HepG2 (cell line): ENCODE results near the gene ICE1. TPM values are rescaled to one million over a fixed set of nuclear protein-coding genes. Genes with fewer than 3 reads are reported as not detected.

ENCODE experiments used
- ATAC-seq: fragments of 200-7000 bp; cut with Tn5 transposase; 3 replicates; pipeline ENCODE4 v1.9.1; 2020; ENCODE audit warnings: mild to moderate bottlenecking, moderate library complexity
- BruUV-seq: library from RNA; stranded (reverse); fragments of 400-500 nt; replicated peaks from 2 replicates; lab custom pipeline; 2021; lab: Mats Ljungman, UMichigan
- CTCF ChIA-PET: fragments of 300-600 bp; formaldehyde crosslinking; extraction: SDS; loops from one replicate; lab custom pipeline; 2021; ENCODE audit warnings: low total read pairs, inconsistent platforms, low intra/inter-chr PET ratio; lab: Yijun Ruan, JAX
- POLR2A ChIA-PET: fragments of 350-600 bp; sonication (Branson Sonifier 250); formaldehyde crosslinking; loops from one replicate; lab custom pipeline; 2020; ENCODE audit warnings: antibody characterized with exemption, inconsistent platforms; lab: Yijun Ruan, JAX
- DNase-seq: peaks from one replicate; pipeline ENCODE4 v3.0.0-alpha.2; 2015; ENCODE audit warnings: low spot score
- FAIRE-seq: peaks from 3 replicates; lab custom pipeline; 2011; peaks lifted over from hg19 to GRCh38; lab: Jason Lieb, UNC
- H2AFZ ChIP-seq: one replicate; pipeline ENCODE4 v1.6.1; 2011; ENCODE audit warnings: low read length, inconsistent platforms
- H3K27ac ChIP-seq: fragments of 300-600 bp; 3 replicates; pipeline ENCODE4 v1.8.0; 2011; ENCODE audit warnings: mixed run types, mild to moderate bottlenecking, mixed read lengths, low read length, inconsistent platforms; ENCODE audit not compliant: insufficient read depth; ENCODE audit errors: extremely low read length
- H3K27me3 ChIP-seq, 2 experiments: fragments of 200-600 bp in 1 of 2; 2 replicates in 1 of 2; 3 replicates in 1 of 2; pipeline versions ENCODE4 v1.6.0 to v1.8.0; 2011; ENCODE audit warnings: low read length in 2 of 2, mild to moderate bottlenecking in 2 of 2, moderate library complexity in 2 of 2, inconsistent platforms in 1 of 2; ENCODE audit not compliant: insufficient read depth in 2 of 2, control insufficient read depth in 1 of 2
- H3K36me3 ChIP-seq, 2 experiments: fragments of 200-600 bp in 1 of 2; replicated peaks in 1 of 2; 2 replicates in 1 of 2; 3 replicates in 1 of 2; pipeline versions ENCODE4 v1.5.1 to v1.8.0; 2011; ENCODE audit warnings: low read length in 2 of 2, inconsistent platforms in 1 of 2; ENCODE audit not compliant: insufficient read depth in 2 of 2, control insufficient read depth in 1 of 2
- H3K4me1 ChIP-seq: 2 replicates; pipeline ENCODE4 v1.5.1; 2012; ENCODE audit warnings: low read length, inconsistent platforms; ENCODE audit not compliant: insufficient read depth
- H3K4me2 ChIP-seq: 2 replicates; pipeline ENCODE4 v1.6.0; 2011; ENCODE audit warnings: low read depth, low read length, inconsistent platforms
- H3K4me3 ChIP-seq, 3 experiments: fragments of 200-600 bp in 1 of 3; sonication (generic), shearing (Covaris generic) in 1 of 3; replicated peaks in 1 of 3; 2 replicates each; pipeline ENCODE4 v1.5.1; 2011 to 2016; ENCODE audit warnings: low read length in 3 of 3, inconsistent platforms in 2 of 3, low read depth in 2 of 3, mild to moderate bottlenecking in 2 of 3, control low read depth in 1 of 3, mixed read lengths in 1 of 3; ENCODE audit not compliant: insufficient read depth in 1 of 3
- H3K79me2 ChIP-seq: one replicate; pipeline ENCODE4 v1.6.1; 2011; ENCODE audit warnings: low read length, inconsistent platforms; ENCODE audit not compliant: insufficient read depth
- H3K9ac ChIP-seq: 2 replicates; pipeline ENCODE4 v1.6.0; 2011; ENCODE audit warnings: mild to moderate bottlenecking, low read depth, low read length, inconsistent platforms; ENCODE audit not compliant: insufficient read depth
- H3K9me3 ChIP-seq: 2 replicates; pipeline ENCODE4 v1.5.1; 2012; ENCODE audit warnings: mild to moderate bottlenecking, low read length
- H4K20me1 ChIP-seq: 2 replicates; pipeline ENCODE4 v1.6.0; 2011; ENCODE audit warnings: inconsistent platforms, mild to moderate bottlenecking, low read length, moderate library complexity; ENCODE audit not compliant: insufficient read depth
- ASH2L ChIP-seq: fragments of 300-600, 200-600 bp; sonication (generic); IDR thresholded peaks from 2 replicates; pipeline ENCODE4 v1.7.0; 2017; ENCODE audit warnings: low read depth, mild to moderate bottlenecking, moderate library complexity, mixed read lengths, low read length; ENCODE audit not compliant: insufficient read length
- CERS6 ChIP-seq: sonication (generic); formaldehyde crosslinking; IDR thresholded peaks from 2 replicates; pipeline ENCODE4 v1.5.0; 2020; ENCODE audit warnings: missing genetic modification reagents
- KLF15 ChIP-seq: sonication (generic); formaldehyde crosslinking; IDR thresholded peaks from 2 replicates; pipeline ENCODE4 v1.8.1; 2023; ENCODE audit warnings: borderline replicate concordance, mild to moderate bottlenecking, inconsistent platforms, missing genetic modification reagents, mixed read lengths
- MYC ChIP-seq: sonication (generic); formaldehyde crosslinking; IDR thresholded peaks from 2 replicates; pipeline ENCODE4 v1.9.0; 2021; ENCODE audit warnings: missing genetic modification reagents, borderline replicate concordance
- PHF8 ChIP-seq: sonication (generic); formaldehyde crosslinking; IDR thresholded peaks from 2 replicates; pipeline ENCODE4 v1.5.0; 2020; ENCODE audit warnings: missing genetic modification reagents
- PRMT3 ChIP-seq: sonication (generic); formaldehyde crosslinking; IDR thresholded peaks from 2 replicates; pipeline ENCODE4 v1.8.1; 2022; ENCODE audit warnings: low read depth, mild to moderate bottlenecking, moderate library complexity, missing genetic modification reagents, borderline replicate concordance
- RNF2 ChIP-seq: fragments of 450-650 bp; conservative IDR thresholded peaks from 2 replicates; pipeline ENCODE4 v1.6.1; 2016; ENCODE audit warnings: low read depth
- SP140L ChIP-seq: sonication (generic); formaldehyde crosslinking; IDR thresholded peaks from 2 replicates; pipeline ENCODE4 v1.4.0; 2020; ENCODE audit warnings: missing genetic modification reagents, borderline replicate concordance
- ZMYM4 ChIP-seq: sonication (generic); formaldehyde crosslinking; IDR thresholded peaks from 2 replicates; pipeline ENCODE4 v1.8.1; 2023; ENCODE audit warnings: mild to moderate bottlenecking, missing genetic modification reagents
- ZNF3 ChIP-seq: IDR thresholded peaks from 2 replicates; pipeline ENCODE4 v1.7.0; 2017; ENCODE audit warnings: inconsistent platforms
- ZNF550 ChIP-seq: sonication (generic); formaldehyde crosslinking; IDR thresholded peaks from 2 replicates; pipeline ENCODE4 v1.4.0; 2020; ENCODE audit warnings: mild to moderate bottlenecking, missing genetic modification reagents, borderline replicate concordance
- ZNF883 ChIP-seq: sonication (generic); formaldehyde crosslinking; IDR thresholded peaks from 2 replicates; pipeline ENCODE4 v1.5.1; 2020; ENCODE audit warnings: mild to moderate bottlenecking, missing genetic modification reagents; ENCODE audit errors: not compliant biosample characterization
- WGBS: methylation state at CpG from one replicate; pipeline ENCODE4 v1.1.6; 2017; ENCODE audit warnings: low lambda C conversion rate; 5-methylcytosine and 5-hydroxymethylcytosine counted together
- in situ Hi-C: cut with HindIII; loops from 2 replicates; pipeline ENCODE4 v1.10.0; 2017; ENCODE audit warnings: low pct_unique_long_range_greater_than_20kb; ENCODE audit not compliant: extremely low pct_ligation_motif_present
- intact Hi-C: fragments of 100-400 bp; cut with micrococcal nuclease; formaldehyde crosslinking; loops from one replicate; pipeline ENCODE4 v1.10.0; 2022; ENCODE audit not compliant: unreplicated experiment
- polyA plus RNA-seq, 8 experiments: library from polyadenylated mRNA; depleted of rRNA in 3 of 8; stranded (reverse) in 7 of 8; unstranded in 1 of 8; fragments of >200 nt; fragmentation: Illumina TruSeq in 4 of 8; extraction: Trizol in 4 of 8; gene quantifications; 2 replicates each; pipeline versions ENCODE4 v1.2.1 to v1.2.3, GENCODE V29; 2011 to 2016; ENCODE audit warnings: low read depth in 4 of 8, missing spikeins in 1 of 8, mixed read lengths in 1 of 8; ENCODE audit not compliant: insufficient read depth in 1 of 8
- total RNA-seq, 5 experiments: library from RNA; depleted of rRNA; stranded (reverse); fragments of >200 nt; fragmentation: Illumina TruSeq; extraction: Trizol; gene quantifications; 2 replicates each; pipeline ENCODE4 v1.2.3, GENCODE V29; 2016; ENCODE audit warnings: low read depth in 1 of 5
- TF ChIP-seq, protein P1 (sequence below): sonication (generic); formaldehyde crosslinking; IDR thresholded peaks from 2 replicates; pipeline ENCODE4 v1.4.0; 2020; ENCODE audit warnings: missing genetic modification reagents, borderline replicate concordance

The ICE1 gene
- total and polyA plus RNA-seq, 2 of the 13 experiments (the other 11 are each of a cell fraction or from before 2014, with no cell fraction given), result 9.1 to 27.6 TPM

DNA sequence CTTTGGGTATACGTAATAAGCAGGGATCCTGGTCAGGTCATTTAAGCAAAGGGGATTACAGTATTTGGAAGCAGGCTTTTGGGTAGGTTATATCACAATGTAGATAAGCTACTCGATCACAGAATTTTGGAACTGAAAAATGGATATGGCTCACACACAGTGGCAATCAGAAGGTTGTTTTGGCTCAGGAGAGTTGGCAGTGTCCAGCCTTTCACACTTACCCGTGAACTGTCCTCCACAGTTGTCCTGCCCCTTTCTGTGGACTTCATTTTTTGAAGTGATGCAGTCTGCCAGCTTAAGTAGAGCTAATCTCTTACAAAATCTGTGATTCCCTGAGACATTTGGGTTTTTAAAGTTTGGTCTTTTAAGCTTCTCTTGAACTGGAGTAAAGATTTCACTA lies 30.7 kb downstream of the ICE1 start:
- FAIRE-seq, result no peak
- POLR2A ChIA-PET, result no interaction called here

More for the DNA sequence above, 30.7 kb downstream of the ICE1 start:
- no TSS peak for BruUV-seq
- Histone ChIP-seq H3K4me2 (no peak overlapping the region), H3K4me1 (no peaks in the 10 kb centered on the region), H3K27ac (no peak overlapping the region), H3K79me2 (no peaks in the 10 kb centered on the region), H3K9me3 (no peaks in the 10 kb centered on the region), H3K27me3 (no peaks in the 10 kb centered on the region), H2AFZ (no peak overlapping the region), H3K4me3 (no peak overlapping the region), H3K36me3 (peaks cover 6 to 72% of the 10 kb centered on the region in 2 experiments; a peak in 3 of 5 replicates), H4K20me1 (0 out of 2 replicates have a peak, but pooled peaks cover 2% of the 10 kb centered on the region), H3K9ac (no peak overlapping the region)
- TF ChIP-seq, protein P1, sequence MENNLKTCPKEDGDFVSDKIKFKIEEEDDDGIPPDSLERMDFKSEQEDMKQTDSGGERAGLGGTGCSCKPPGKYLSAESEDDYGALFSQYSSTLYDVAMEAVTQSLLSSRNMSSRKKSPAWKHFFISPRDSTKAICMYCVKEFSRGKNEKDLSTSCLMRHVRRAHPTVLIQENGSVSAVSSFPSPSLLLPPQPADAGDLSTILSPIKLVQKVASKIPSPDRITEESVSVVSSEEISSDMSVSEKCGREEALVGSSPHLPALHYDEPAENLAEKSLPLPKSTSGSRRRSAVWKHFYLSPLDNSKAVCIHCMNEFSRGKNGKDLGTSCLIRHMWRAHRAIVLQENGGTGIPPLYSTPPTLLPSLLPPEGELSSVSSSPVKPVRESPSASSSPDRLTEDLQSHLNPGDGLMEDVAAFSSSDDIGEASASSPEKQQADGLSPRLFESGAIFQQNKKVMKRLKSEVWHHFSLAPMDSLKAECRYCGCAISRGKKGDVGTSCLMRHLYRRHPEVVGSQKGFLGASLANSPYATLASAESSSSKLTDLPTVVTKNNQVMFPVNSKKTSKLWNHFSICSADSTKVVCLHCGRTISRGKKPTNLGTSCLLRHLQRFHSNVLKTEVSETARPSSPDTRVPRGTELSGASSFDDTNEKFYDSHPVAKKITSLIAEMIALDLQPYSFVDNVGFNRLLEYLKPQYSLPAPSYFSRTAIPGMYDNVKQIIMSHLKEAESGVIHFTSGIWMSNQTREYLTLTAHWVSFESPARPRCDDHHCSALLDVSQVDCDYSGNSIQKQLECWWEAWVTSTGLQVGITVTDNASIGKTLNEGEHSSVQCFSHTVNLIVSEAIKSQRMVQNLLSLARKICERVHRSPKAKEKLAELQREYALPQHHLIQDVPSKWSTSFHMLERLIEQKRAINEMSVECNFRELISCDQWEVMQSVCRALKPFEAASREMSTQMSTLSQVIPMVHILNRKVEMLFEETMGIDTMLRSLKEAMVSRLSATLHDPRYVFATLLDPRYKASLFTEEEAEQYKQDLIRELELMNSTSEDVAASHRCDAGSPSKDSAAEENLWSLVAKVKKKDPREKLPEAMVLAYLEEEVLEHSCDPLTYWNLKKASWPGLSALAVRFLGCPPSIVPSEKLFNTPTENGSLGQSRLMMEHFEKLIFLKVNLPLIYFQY (CRISPR knock-in tag), result no peak
- TF ChIP-seq PHF8 (CRISPR knock-in tag), result no peak
- no peak for TF ChIP-seq RNF2
- no peak for TF ChIP-seq ZNF550 (CRISPR knock-in tag)
- no peak for TF ChIP-seq ZNF883 (CRISPR knock-in tag)
- TF ChIP-seq ASH2L, result no peak
- no peak for TF ChIP-seq PRMT3 (CRISPR knock-in tag)
- no peak for TF ChIP-seq KLF15 (CRISPR knock-in tag)
- no peak for TF ChIP-seq CERS6 (CRISPR knock-in tag)
- TF ChIP-seq ZNF3, result no peak
- no peak for TF ChIP-seq MYC (CRISPR knock-in tag)
- no peak for TF ChIP-seq ZMYM4 (CRISPR knock-in tag)
- no peak for TF ChIP-seq SP140L
- WGBS, result 96% methylated on average over 3 of the region's 3 CpGs
- CTCF ChIA-PET, result no interaction called here
- in situ Hi-C loops (no loop called here), intact Hi-C loops (no loop called here)
- ATAC-seq (no peak), DNase-seq (no peak)
